Activated naive CD4-positive, alpha-beta T cell treated with anti-CD3 and anti-CD28 coated beads, Interleukin-2, amount 10 ng/mL, durations not matched to agents 5 hours and 36 hours (primary cell): ENCODE data around the gene CHD1. TPM values are rescaled to one million over a fixed set of nuclear protein-coding genes. Genes with fewer than 3 reads are reported as not detected.

Experiments used
- total RNA-seq, 2 experiments: library from RNA; stranded (reverse); gene quantifications; one replicate each; pipeline ENCODE4 v1.2.3, GENCODE V29; 2021

CHD1 gene
- total RNA-seq: 10 to 100 TPM; 50.4 to 51.7 TPM

DNA sequence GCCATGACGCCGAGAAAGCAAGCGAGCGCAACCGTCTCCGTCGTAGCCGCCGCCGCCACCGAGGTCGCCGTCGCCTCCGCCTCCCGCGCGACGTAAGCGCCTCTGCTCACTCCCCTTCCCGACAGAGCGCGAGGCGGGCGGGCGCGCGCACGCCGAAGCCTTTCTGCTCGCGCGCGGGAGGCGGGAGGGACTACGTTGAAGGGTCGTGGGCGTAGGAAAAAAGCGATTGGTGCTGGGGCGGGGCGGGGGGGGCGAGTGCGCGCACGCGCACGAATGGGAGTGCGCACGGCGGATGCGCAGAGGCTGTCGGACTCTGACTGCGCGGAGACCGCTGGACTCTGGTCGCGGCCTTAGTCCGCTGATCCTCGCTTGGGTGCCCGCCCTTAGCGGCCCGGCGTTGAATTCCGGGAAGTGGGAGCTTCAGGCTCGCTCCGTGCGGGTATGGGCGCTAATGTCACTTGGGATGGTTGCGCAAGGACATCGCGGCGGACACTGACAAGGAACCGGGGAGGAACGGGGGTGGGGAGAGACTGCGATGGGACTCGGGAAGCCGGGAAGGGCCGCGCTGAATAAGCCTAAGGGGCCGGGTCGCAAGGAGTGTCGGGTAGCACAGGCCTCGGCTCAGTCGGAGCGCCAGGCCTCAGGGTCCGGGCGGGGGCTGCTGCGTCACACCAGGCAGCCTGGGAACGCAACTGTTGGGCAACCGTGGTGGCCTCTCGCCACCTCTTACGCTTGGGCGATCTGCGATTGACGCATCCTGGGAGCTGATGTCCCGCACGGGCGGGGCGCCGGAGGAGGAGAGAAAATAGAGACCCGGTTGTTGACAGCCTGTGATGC lies at the start of gene CHD1:
CHD1 (minus strand) TSS at position 135 of the 837 bp plus-strand sequence. CDS start 2,621 bp downstream, outside the sequence.

Other genes starting within 250 kb of the CHD1 start
- gene RGMB, start 155.3 kb downstream of the CHD1 start, total RNA-seq: 1 to 10 TPM; 2.2 to 2.7 TPM